GM12874 (cell line): ENCODE measurements around the gene SHISA4.

Experiments used
- CTCF ChIP-seq: IDR thresholded peaks from 2 replicates; pipeline ENCODE4 v1.5.1; 2011; ENCODE audit warnings: low read depth, mild to moderate bottlenecking, control low read depth, low read length, moderate library complexity; ENCODE audit not compliant: insufficient read depth

Gene SHISA4

GRCh38 chr1:201914456-201915235 lies 25.9 kb downstream of the SHISA4 start:
- no peak for TF ChIP-seq CTCF

- no peak for TF ChIP-seq CTCF
Measured at GRCh38 chr1:201916649-201917249, 28.1 kb downstream of the SHISA4 start.

GRCh38 chr1:201917362-201918033 lies 28.8 kb downstream of the SHISA4 start:
- no peak for TF ChIP-seq CTCF

- TF ChIP-seq CTCF, result no peak
Measured at GRCh38 chr1:201918343-201918742, 29.6 kb downstream of the SHISA4 start.

GRCh38 chr1:201921952-201922558 lies 33.4 kb downstream of the SHISA4 start:
- TF ChIP-seq CTCF, result no peak

GRCh38 chr1:201925301-201925567 lies 36.5 kb downstream of the SHISA4 start:
- TF ChIP-seq CTCF, result no peak

GRCh38 chr1:201925981-201926645 lies 37.4 kb downstream of the SHISA4 start:
- no peak for TF ChIP-seq CTCF
